ENCODE measurements around the gene DIAPH2.

DIAPH2 gene

GRCh38 chrX:97471071-97471470, 786.4 kb downstream of the DIAPH2 start:
- Histone ChIP-seq H4K20me1 (ENCODE audit: control insufficient read depth, insufficient read depth, low read depth, low read length) (no peaks in the 10 kb centered on the region), H3K27ac (ENCODE audit: low read depth, low read length) (no peak overlapping the region), H3K9me3 (ENCODE audit: control insufficient read depth, insufficient read depth, low read length) (no peaks in the 10 kb centered on the region), H3K27me3 (ENCODE audit: control insufficient read depth, low read length) (no peaks in the 10 kb centered on the region), H3K9me2 (replicated peaks; ENCODE audit: control insufficient read depth, low read length) (no peaks in the 10 kb centered on the region), H3F3A (ENCODE audit: control insufficient read depth, insufficient read depth) (no peaks in the 10 kb centered on the region), H3K4me1 (ENCODE audit: control insufficient read depth, low read length) (no peaks in the 10 kb centered on the region), H3K79me2 (ENCODE audit: control insufficient read depth, low read length) (no peaks in the 10 kb centered on the region), H3K4me2 (ENCODE audit: low read length) (no peak overlapping the region), H3K36me3 (ENCODE audit: control insufficient read depth, low read length) (no peaks in the 10 kb centered on the region), H3K4me3 (ENCODE audit: low read length) (no peak overlapping the region)
- TF ChIP-seq EZH2phosphoT487 (IDR thresholded peaks at IDR 0.05; ENCODE audit: borderline replicate concordance, low read length), result no peak
- TF ChIP-seq CTCF (IDR thresholded peaks at IDR 0.05; ENCODE audit: low read depth, low read length, poor library complexity, severe bottlenecking), result no peak

- no peaks in the 10 kb centered on the region for H3K79me2 ChIP-seq (ENCODE audit: control insufficient read depth, low read length)
- H4K20me1 ChIP-seq (ENCODE audit: control insufficient read depth, insufficient read depth, low read depth, low read length), result no peaks in the 10 kb centered on the region
- TF ChIP-seq EZH2phosphoT487 (IDR thresholded peaks at IDR 0.05; ENCODE audit: borderline replicate concordance, low read length), result no peak
- TF ChIP-seq CTCF (IDR thresholded peaks at IDR 0.05; ENCODE audit: low read depth, low read length, poor library complexity, severe bottlenecking), result no peak
- H3K27me3 ChIP-seq (ENCODE audit: control insufficient read depth, low read length), result no peaks in the 10 kb centered on the region
- no peak overlapping the region for H3K27ac ChIP-seq (ENCODE audit: low read depth, low read length)
- H3K4me3 ChIP-seq (ENCODE audit: low read length), result no peak overlapping the region
- no peaks in the 10 kb centered on the region for H3K4me1 ChIP-seq (ENCODE audit: control insufficient read depth, low read length)
- H3K36me3 ChIP-seq (ENCODE audit: control insufficient read depth, low read length), result no peaks in the 10 kb centered on the region
- H3K9me2 ChIP-seq (replicated peaks; ENCODE audit: control insufficient read depth, low read length), result no peaks in the 10 kb centered on the region
- H3K9me3 ChIP-seq (ENCODE audit: control insufficient read depth, insufficient read depth, low read length), result no peaks in the 10 kb centered on the region
- no peaks in the 10 kb centered on the region for H3F3A ChIP-seq (ENCODE audit: control insufficient read depth, insufficient read depth)
- H3K4me2 ChIP-seq (ENCODE audit: low read length), result no peak overlapping the region
Observed at GRCh38 chrX:97474933-97475332, 790.3 kb downstream of the DIAPH2 start.

- Histone ChIP-seq H3K79me2 (ENCODE audit: control insufficient read depth, low read length) (no peaks in the 10 kb centered on the region), H3K4me1 (ENCODE audit: control insufficient read depth, low read length) (no peaks in the 10 kb centered on the region), H3K36me3 (ENCODE audit: control insufficient read depth, low read length) (no peaks in the 10 kb centered on the region), H3F3A (ENCODE audit: control insufficient read depth, insufficient read depth) (no peaks in the 10 kb centered on the region), H3K27me3 (ENCODE audit: control insufficient read depth, low read length) (no peaks in the 10 kb centered on the region), H4K20me1 (ENCODE audit: control insufficient read depth, insufficient read depth, low read depth, low read length) (no peaks in the 10 kb centered on the region), H3K4me3 (ENCODE audit: low read length) (no peak overlapping the region), H3K4me2 (ENCODE audit: low read length) (no peak overlapping the region), H3K9me2 (replicated peaks; ENCODE audit: control insufficient read depth, low read length) (no peaks in the 10 kb centered on the region), H3K27ac (ENCODE audit: low read depth, low read length) (no peak overlapping the region), H3K9me3 (ENCODE audit: control insufficient read depth, insufficient read depth, low read length) (no peaks in the 10 kb centered on the region)
- TF ChIP-seq EZH2phosphoT487 (IDR thresholded peaks at IDR 0.05; ENCODE audit: borderline replicate concordance, low read length) (no peak), CTCF (IDR thresholded peaks at IDR 0.05; ENCODE audit: low read depth, low read length, poor library complexity, severe bottlenecking) (no peak)
Observed at GRCh38 chrX:97479106-97479890, 794.7 kb downstream of the DIAPH2 start.

Data from DOHH2 (cell line).